GM12873 (cell line): Measurements from ENCODE around the gene ANKMY2.

Source experiments
- CTCF ChIP-seq: IDR thresholded peaks from 2 replicates; pipeline ENCODE4 v1.5.1; 2012; ENCODE audit warnings: low read depth, mild to moderate bottlenecking, moderate library complexity, low read length, control low read depth; ENCODE audit not compliant: insufficient read depth; ENCODE audit errors: missing control alignments

The ANKMY2 gene

GRCh38 chr7:16564023-16564380, 81.6 kb downstream of the ANKMY2 start:
- TF ChIP-seq CTCF, result no peak

GRCh38 chr7:16563281-16564022, 82.1 kb downstream of the ANKMY2 start:
- no peak for TF ChIP-seq CTCF

GRCh38 chr7:16562456-16563220, 82.9 kb downstream of the ANKMY2 start:
- no peak for TF ChIP-seq CTCF

GRCh38 chr7:16561943-16562342, 83.6 kb downstream of the ANKMY2 start:
- no peak for TF ChIP-seq CTCF

GRCh38 chr7:16559497-16560179, 85.9 kb downstream of the ANKMY2 start:
- no peak for TF ChIP-seq CTCF

- no peak for TF ChIP-seq CTCF
Observed at GRCh38 chr7:16558761-16559302, 86.7 kb downstream of the ANKMY2 start.

GRCh38 chr7:16556359-16556758, 89.2 kb downstream of the ANKMY2 start:
- TF ChIP-seq CTCF, result no peak
